Karpas-422 (cell line): ENCODE measurements around the gene NRXN3. TPM values are rescaled to one million over a fixed set of nuclear protein-coding genes. Genes with fewer than 3 reads are reported as not detected.

Experiments used
- DNase-seq: peaks from one replicate; pipeline ENCODE4 v3.0.0-alpha.2; 2015
- H2AFZ ChIP-seq: fragments of 200-600 bp; sonication (generic); 2 replicates; pipeline ENCODE4 v1.6.1; 2014; ENCODE audit warnings: antibody characterized with exemption, low read length, mixed read lengths
- H3K27ac ChIP-seq: fragments of 200-600 bp; sonication (generic); 2 replicates; pipeline ENCODE4 v1.5.1; 2014; ENCODE audit warnings: mild to moderate bottlenecking, low read length, moderate library complexity
- H3K27me3 ChIP-seq: fragments of 200-600 bp; sonication (generic); 2 replicates; pipeline ENCODE4 v1.6.1; 2014; ENCODE audit warnings: low read length, mixed read lengths
- H3K36me3 ChIP-seq: fragments of 200-600 bp; sonication (generic); 2 replicates; pipeline ENCODE4 v1.6.1; 2014; ENCODE audit warnings: low read length, mixed read lengths; ENCODE audit not compliant: insufficient read depth
- H3K4me1 ChIP-seq: fragments of 200-600 bp; sonication (generic); 2 replicates; pipeline ENCODE4 v1.6.1; 2014; ENCODE audit warnings: mild to moderate bottlenecking, low read length, mixed read lengths
- H3K4me2 ChIP-seq: fragments of 200-600 bp; sonication (generic); 2 replicates; pipeline ENCODE4 v1.6.1; 2014; ENCODE audit warnings: low read length, low read depth, mild to moderate bottlenecking; ENCODE audit not compliant: poor library complexity, severe bottlenecking
- H3K4me3 ChIP-seq: fragments of 200-600 bp; sonication (generic); 2 replicates; pipeline ENCODE4 v1.5.1; 2014; ENCODE audit warnings: mild to moderate bottlenecking, antibody characterized with exemption, low read length, mixed read lengths
- H3K79me2 ChIP-seq: fragments of 200-600 bp; sonication (generic); 2 replicates; pipeline ENCODE4 v1.6.1; 2014; ENCODE audit warnings: mild to moderate bottlenecking, low read length, mixed read lengths
- H3K9ac ChIP-seq: fragments of 200-600 bp; sonication (generic); 2 replicates; pipeline ENCODE4 v1.6.0; 2014; ENCODE audit warnings: low read length
- H3K9me2 ChIP-seq: fragments of 200-600 bp; sonication (generic), shearing (Covaris generic); replicated peaks from 2 replicates; pipeline ENCODE4 v1.6.0; 2014; ENCODE audit warnings: mild to moderate bottlenecking, low read length, moderate library complexity; ENCODE audit not compliant: insufficient read depth
- H3K9me3 ChIP-seq: fragments of 300-700, 200-600 bp; sonication (generic); 2 replicates; pipeline ENCODE4 v1.6.1; 2014; ENCODE audit warnings: low read length, mixed read lengths
- H4K20me1 ChIP-seq: fragments of 200-600 bp; sonication (generic); 2 replicates; pipeline ENCODE4 v1.6.1; 2014; ENCODE audit warnings: mild to moderate bottlenecking, antibody characterized with exemption, low read length, low read depth; ENCODE audit not compliant: insufficient read depth
- total RNA-seq: library from RNA; depleted of rRNA; stranded (reverse); fragments of >200 nt; shearing (Covaris generic); gene quantifications from 2 replicates; pipeline ENCODE4 v1.2.3, GENCODE V29; 2014; ENCODE audit warnings: low replicate concordance

NRXN3 gene
- total RNA-seq, 1 experiment from 2014 or later: not detected

DNA sequence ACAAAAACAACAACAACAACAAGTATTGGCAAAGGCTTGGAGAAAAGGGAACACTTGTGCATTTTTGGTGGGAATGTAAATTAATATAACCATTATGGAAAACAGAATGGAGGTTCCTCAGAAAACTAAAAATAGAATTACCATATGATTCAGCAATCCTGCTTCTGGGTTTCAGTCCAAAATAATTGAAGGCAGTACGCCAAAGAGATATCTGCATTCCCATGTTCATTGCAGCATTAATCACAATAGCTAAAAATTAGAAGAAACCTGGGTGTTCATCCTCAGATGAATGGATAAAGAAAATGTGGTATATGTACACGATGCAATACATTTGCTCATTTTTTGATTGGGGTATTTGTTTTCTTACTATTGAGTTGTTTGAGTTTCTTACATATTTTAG lies 813.0 kb downstream of the NRXN3 start:
- Histone ChIP-seq H3K4me3 (no peak overlapping the region), H3K27me3 (no peaks in the 10 kb centered on the region), H3K4me2 (no peak overlapping the region), H4K20me1 (no peaks in the 10 kb centered on the region), H2AFZ (no peak overlapping the region), H3K9me2 (peaks cover 3% of the 10 kb centered on the region; the same call in 1 of the 2 replicates), H3K27ac (no peak overlapping the region), H3K9me3 (no peaks in the 10 kb centered on the region), H3K9ac (no peak overlapping the region), H3K79me2 (no peaks in the 10 kb centered on the region), H3K36me3 (no peaks in the 10 kb centered on the region), H3K4me1 (no peaks in the 10 kb centered on the region)
- DNase-seq: no peak

DNA sequence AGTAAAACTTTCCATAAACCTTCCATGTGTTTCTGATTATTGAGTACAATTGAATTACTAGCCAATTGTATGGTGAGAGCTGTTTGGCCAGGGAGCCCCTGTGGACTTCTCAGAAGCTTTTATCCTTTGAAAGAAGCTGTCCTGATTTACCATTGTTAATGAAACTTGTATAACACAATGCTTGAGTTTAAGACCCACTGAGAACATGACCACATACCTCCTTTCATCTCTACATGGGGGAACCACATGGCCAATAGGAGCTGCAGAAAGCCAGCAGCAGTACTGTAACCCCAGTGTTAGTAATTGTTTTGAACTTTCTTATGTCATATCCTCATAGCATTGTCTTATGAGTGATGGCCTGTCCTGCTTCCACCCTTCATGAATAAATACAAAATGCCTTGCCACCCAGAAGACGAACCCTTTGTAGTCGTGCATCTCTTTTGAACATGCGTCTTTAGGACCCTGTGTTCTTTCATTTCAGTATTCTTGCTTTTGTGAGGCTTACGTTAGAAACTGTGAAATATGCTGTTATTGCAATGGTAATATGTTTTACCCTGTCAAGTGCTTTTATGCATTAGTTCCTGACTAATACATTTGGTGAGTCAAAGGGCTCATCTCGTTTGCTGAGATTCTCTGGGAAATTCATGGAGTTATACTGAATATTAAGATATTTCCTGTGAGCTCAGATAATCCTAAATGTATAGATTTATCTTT lies 815.7 kb downstream of the NRXN3 start:
- Histone ChIP-seq H3K4me1 (no peaks in the 10 kb centered on the region), H2AFZ (no peak overlapping the region), H3K4me2 (no peak overlapping the region), H3K9me2 (no peaks in the 10 kb centered on the region), H3K9ac (no peak overlapping the region), H3K79me2 (no peaks in the 10 kb centered on the region), H3K27ac (no peak overlapping the region), H3K4me3 (no peak overlapping the region), H4K20me1 (no peaks in the 10 kb centered on the region), H3K36me3 (no peaks in the 10 kb centered on the region), H3K9me3 (no peaks in the 10 kb centered on the region), H3K27me3 (no peaks in the 10 kb centered on the region)
- no peak for DNase-seq

DNA sequence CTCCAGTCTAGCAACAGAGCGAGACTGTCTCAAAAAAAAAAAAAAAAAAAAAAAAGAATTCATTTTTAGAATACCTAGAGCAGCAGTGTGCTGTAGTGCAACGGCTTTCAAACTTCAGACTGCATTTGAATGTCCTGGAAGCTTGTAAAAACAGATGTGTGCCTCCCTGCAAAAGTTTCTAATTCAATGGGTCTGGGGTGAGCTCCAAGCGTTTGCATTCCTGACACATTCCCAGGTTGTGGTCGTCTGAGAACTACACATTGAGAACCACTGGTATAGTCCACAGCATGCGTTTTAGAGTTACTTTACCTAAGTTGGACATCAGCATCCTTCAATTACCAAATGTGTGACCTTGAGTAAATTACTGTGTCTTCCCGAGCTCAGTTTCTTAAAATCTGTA lies 816.8 kb downstream of the NRXN3 start:
- no peaks in the 10 kb centered on the region for H4K20me1 ChIP-seq
- no peak for DNase-seq

DNA sequence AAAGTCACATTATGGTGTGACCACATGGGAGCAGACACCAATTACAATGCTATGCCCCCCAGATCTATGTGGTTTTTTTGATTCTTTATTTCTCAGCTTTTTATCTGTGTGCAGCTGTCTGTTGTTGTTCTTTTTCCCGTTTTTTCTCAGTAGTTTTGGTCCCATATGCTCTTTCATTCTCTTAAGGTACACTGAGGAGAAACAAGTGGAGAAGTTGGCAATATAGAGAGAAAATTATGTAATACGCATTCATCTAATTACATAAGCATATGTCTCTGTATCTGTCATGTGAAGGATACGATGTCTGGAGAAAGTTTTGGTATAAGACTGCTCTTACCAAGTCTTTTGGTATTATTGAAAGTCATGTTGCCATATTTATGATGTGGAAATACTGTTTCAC lies 819.0 kb downstream of the NRXN3 start:
- no peaks in the 10 kb centered on the region for H4K20me1 ChIP-seq
- no peak for DNase-seq
- H3K36me3 ChIP-seq: no peaks in the 10 kb centered on the region
- no peak overlapping the region for H2AFZ ChIP-seq
- no peaks in the 10 kb centered on the region for H3K9me2 ChIP-seq
- no peak overlapping the region for H3K27ac ChIP-seq
- H3K4me1 ChIP-seq: no peaks in the 10 kb centered on the region
- H3K9ac ChIP-seq: no peak overlapping the region
- H3K27me3 ChIP-seq: no peaks in the 10 kb centered on the region
- no peaks in the 10 kb centered on the region for H3K79me2 ChIP-seq
- H3K4me3 ChIP-seq: no peak overlapping the region
- H3K4me2 ChIP-seq: no peak overlapping the region
- H3K9me3 ChIP-seq: no peaks in the 10 kb centered on the region

More for the DNA sequence above, 816.8 kb downstream of the NRXN3 start:
- Histone ChIP-seq H3K4me2 (no peak overlapping the region), H3K9me2 (no peaks in the 10 kb centered on the region), H3K36me3 (no peaks in the 10 kb centered on the region), H2AFZ (no peak overlapping the region), H3K9ac (no peak overlapping the region), H3K4me1 (no peaks in the 10 kb centered on the region), H3K4me3 (no peak overlapping the region), H3K27ac (no peak overlapping the region), H3K9me3 (no peaks in the 10 kb centered on the region), H3K79me2 (no peaks in the 10 kb centered on the region), H3K27me3 (no peaks in the 10 kb centered on the region)

DNA sequence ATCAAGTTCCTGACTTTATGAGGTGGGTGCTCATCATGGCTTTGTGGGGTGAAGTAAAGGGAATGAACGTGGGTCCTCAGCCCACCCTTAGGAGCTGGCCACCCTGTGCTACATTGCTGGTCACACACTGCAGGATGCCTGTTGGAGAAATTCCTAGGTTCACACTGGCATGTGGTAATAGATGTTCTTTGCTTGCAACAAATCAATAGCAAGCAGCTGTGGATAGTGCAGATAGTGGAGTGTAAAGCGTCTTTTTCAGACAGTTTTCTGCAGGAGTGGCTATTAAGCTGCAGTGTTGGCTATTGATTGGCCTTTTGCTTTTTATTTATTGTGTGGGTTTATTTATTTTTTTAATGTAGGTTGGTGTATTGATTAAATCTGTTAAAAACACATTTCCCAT lies 822.7 kb downstream of the NRXN3 start:
- Histone ChIP-seq H3K9me2 (no peaks in the 10 kb centered on the region), H3K9ac (no peak overlapping the region), H3K9me3 (no peaks in the 10 kb centered on the region), H3K36me3 (no peaks in the 10 kb centered on the region), H3K79me2 (no peaks in the 10 kb centered on the region), H2AFZ (no peak overlapping the region), H3K4me3 (no peak overlapping the region), H3K4me1 (no peaks in the 10 kb centered on the region), H3K27me3 (no peaks in the 10 kb centered on the region), H3K27ac (no peak overlapping the region), H4K20me1 (no peaks in the 10 kb centered on the region), H3K4me2 (no peak overlapping the region)
- no peak for DNase-seq

DNA sequence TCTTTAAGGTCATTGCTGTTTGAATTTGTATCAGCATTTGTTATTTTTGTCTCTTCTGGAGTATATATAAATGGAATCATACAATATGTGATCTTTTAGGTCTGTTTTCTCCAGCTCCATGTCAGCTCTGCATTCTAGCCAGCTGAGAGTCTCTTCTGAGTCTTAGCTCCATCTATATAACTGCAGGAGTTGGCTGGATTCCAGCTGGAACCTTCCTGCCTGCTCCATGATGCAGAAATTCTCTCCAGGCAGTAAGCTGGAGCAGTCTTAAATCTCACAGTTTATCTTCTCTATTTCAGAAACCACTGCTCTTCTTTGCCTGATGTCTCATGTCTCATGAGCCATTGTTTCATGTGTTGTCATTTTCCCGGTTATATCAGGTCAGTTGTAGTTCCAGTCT lies 827.6 kb downstream of the NRXN3 start:
- H3K9ac ChIP-seq: no peak overlapping the region
- H3K4me1 ChIP-seq: no peaks in the 10 kb centered on the region
- H4K20me1 ChIP-seq: no peaks in the 10 kb centered on the region
- no peak overlapping the region for H3K27ac ChIP-seq
- no peaks in the 10 kb centered on the region for H3K9me3 ChIP-seq
- H3K4me3 ChIP-seq: no peak overlapping the region
- H3K4me2 ChIP-seq: no peak overlapping the region
- H3K36me3 ChIP-seq: no peaks in the 10 kb centered on the region
- H3K27me3 ChIP-seq: no peaks in the 10 kb centered on the region
- H2AFZ ChIP-seq: no peak overlapping the region
- no peaks in the 10 kb centered on the region for H3K79me2 ChIP-seq
- no peaks in the 10 kb centered on the region for H3K9me2 ChIP-seq
- no peak for DNase-seq

DNA sequence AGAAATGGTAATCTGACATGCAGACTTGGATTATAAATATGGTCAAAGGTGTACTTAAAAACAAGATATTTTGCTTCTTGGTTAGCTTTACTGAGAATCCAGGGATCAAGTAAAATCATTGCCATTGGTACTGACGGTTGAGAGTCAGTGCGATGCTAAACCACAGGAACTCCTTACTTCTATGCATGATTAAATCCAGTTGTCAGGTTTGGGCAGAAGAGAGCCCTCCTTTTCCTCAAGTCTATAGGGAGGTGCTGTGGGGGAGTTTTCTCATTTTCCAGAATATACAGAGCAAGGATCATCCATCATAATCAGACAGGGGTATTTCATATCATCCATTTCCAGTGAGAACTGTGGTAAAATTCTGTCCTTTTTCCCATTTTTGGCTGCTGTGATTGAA lies 839.1 kb downstream of the NRXN3 start:
- Histone ChIP-seq H3K9ac (no peak overlapping the region), H4K20me1 (no peaks in the 10 kb centered on the region), H3K4me2 (no peak overlapping the region), H3K4me1 (no peaks in the 10 kb centered on the region), H3K9me2 (no peaks in the 10 kb centered on the region), H3K36me3 (no peaks in the 10 kb centered on the region), H3K79me2 (no peaks in the 10 kb centered on the region), H3K4me3 (no peak overlapping the region), H3K9me3 (no peaks in the 10 kb centered on the region), H3K27ac (no peak overlapping the region), H2AFZ (no peak overlapping the region), H3K27me3 (no peaks in the 10 kb centered on the region)
- no peak for DNase-seq

DNA sequence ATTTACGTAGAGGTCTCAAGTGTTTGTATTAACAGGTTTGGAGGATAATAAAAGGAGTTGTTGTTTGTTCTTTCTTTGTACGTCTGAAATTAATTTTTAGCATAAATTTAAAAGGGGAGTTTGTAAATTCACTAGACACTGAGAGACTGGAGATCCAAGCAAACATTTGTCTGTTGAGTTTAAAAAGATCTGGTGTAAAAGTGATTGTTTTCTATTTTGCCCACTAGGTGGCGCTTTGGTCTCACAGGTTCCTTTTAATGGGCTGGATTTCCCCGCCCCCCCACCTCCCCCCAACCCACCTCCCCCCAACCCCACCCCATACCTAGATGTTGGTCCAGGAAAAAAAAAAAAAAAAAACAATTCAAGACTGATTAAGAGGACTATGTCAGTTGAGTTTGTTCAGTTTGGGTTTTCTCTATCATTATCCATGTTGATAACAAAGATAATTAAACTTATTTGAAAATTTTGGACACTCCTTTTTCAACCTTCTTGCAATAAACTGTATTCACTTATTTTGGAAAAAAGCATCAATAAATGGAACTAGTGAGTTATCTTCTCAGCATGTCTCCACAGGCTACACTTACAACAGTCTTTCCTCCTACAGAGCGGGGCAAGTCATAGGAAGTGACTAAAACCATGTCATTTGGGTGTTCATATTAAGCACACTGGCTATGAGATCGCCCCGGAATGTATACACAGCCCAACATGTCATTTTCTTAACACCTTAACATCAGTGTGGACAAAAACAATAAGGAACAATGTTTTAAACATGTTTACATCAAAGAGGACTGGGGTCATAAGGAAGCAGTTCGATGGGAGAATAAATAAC lies 841.1 kb downstream of the NRXN3 start:
- Histone ChIP-seq H3K9ac (no peak overlapping the region), H2AFZ (no peak overlapping the region), H3K4me1 (no peaks in the 10 kb centered on the region), H3K9me2 (no peaks in the 10 kb centered on the region), H3K4me2 (no peak overlapping the region), H3K4me3 (no peak overlapping the region), H3K36me3 (no peaks in the 10 kb centered on the region), H3K27me3 (no peaks in the 10 kb centered on the region), H3K79me2 (no peaks in the 10 kb centered on the region), H3K27ac (no peak overlapping the region), H3K9me3 (no peaks in the 10 kb centered on the region), H4K20me1 (no peaks in the 10 kb centered on the region)
- DNase-seq: peak; percentile 77
